Measurements from ENCODE around the gene THSD7A. TPM values are rescaled to one million over a fixed set of nuclear protein-coding genes. Genes with fewer than 3 reads are reported as not detected.

THSD7A gene
- total and polyA plus RNA-seq, 2 experiments from 2014 or later: 4.0 to 8.3 TPM

DNA sequence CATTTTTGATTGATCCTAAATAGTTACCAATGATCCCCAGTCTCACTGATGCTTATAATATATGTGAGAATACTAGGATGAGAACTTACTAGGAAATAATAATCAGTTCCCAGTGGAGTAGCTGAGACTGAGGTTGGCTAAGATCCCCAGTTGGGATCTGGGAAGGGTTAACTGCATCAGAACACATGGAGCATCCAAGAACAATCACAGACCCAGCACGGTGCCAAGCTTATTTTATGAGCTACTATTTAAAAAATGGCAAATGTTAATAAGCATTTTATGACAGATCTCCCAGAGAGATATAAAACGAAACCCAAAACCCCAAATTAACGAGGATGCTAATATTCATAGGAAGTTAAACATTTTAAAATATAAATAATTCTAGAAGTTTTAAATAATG, 379.5 kb downstream of the THSD7A start:
- Histone ChIP-seq H3K4me3 (no peak overlapping the region), H2AFZ (no peak overlapping the region), H3K27ac (no peak overlapping the region), H3K9me3 (ENCODE audit: low read depth) (no peaks in the 10 kb centered on the region), H3K79me2 (no peaks in the 10 kb centered on the region), H3K4me2 (no peak overlapping the region), H4K20me1 (ENCODE audit: insufficient read depth, poor library complexity, severe bottlenecking) (no peaks in the 10 kb centered on the region), H3K27me3 (no peaks in the 10 kb centered on the region), H3K9me2 (replicated peaks; ENCODE audit: insufficient read depth) (no peaks in the 10 kb centered on the region), H3K36me3 (replicated peaks; ENCODE audit: insufficient read depth, low read depth) (no peaks in the 10 kb centered on the region), H3K4me1 (ENCODE audit: insufficient read depth) (no peaks in the 10 kb centered on the region)
- WGBS (ENCODE audit: low lambda C conversion rate, missing lambda C conversion rate): 68% methylated on average over 3 of the region's 3 CpGs
- TF ChIP-seq EZH2 (IDR thresholded peaks at IDR 0.05; ENCODE audit: borderline replicate concordance) (no peak), EZH2phosphoT487 (IDR thresholded peaks at IDR 0.05; ENCODE audit: low read depth, severe bottlenecking, unreplicated experiment) (no peak)
- no peak for DNase-seq (ENCODE audit: low spot score)

GRCh38 chr7:11450281-11450680, 381.7 kb downstream of the THSD7A start:
- H3K27me3 ChIP-seq: no peaks in the 10 kb centered on the region
- no peaks in the 10 kb centered on the region for H3K79me2 ChIP-seq
- no peak overlapping the region for H2AFZ ChIP-seq
- no peaks in the 10 kb centered on the region for H3K36me3 ChIP-seq (replicated peaks; ENCODE audit: insufficient read depth, low read depth)
- no peaks in the 10 kb centered on the region for H4K20me1 ChIP-seq (ENCODE audit: insufficient read depth, poor library complexity, severe bottlenecking)
- H3K27ac ChIP-seq: no peak overlapping the region
- H3K9me2 ChIP-seq (replicated peaks; ENCODE audit: insufficient read depth): no peaks in the 10 kb centered on the region
- TF ChIP-seq, protein P1, sequence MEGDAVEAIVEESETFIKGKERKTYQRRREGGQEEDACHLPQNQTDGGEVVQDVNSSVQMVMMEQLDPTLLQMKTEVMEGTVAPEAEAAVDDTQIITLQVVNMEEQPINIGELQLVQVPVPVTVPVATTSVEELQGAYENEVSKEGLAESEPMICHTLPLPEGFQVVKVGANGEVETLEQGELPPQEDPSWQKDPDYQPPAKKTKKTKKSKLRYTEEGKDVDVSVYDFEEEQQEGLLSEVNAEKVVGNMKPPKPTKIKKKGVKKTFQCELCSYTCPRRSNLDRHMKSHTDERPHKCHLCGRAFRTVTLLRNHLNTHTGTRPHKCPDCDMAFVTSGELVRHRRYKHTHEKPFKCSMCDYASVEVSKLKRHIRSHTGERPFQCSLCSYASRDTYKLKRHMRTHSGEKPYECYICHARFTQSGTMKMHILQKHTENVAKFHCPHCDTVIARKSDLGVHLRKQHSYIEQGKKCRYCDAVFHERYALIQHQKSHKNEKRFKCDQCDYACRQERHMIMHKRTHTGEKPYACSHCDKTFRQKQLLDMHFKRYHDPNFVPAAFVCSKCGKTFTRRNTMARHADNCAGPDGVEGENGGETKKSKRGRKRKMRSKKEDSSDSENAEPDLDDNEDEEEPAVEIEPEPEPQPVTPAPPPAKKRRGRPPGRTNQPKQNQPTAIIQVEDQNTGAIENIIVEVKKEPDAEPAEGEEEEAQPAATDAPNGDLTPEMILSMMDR (IDR thresholded peaks at IDR 0.05; ENCODE audit: poor library complexity): no peak
- TF ChIP-seq EZH2 (IDR thresholded peaks at IDR 0.05; ENCODE audit: borderline replicate concordance): no peak
- no peak for TF ChIP-seq EZH2phosphoT487 (IDR thresholded peaks at IDR 0.05; ENCODE audit: low read depth, severe bottlenecking, unreplicated experiment)
- peak overlapping the region; percentile 1 for H3K4me2 ChIP-seq
- no peaks in the 10 kb centered on the region for H3K4me1 ChIP-seq (ENCODE audit: insufficient read depth)
- no peaks in the 10 kb centered on the region for H3K9me3 ChIP-seq (ENCODE audit: low read depth)
- no peak overlapping the region for H3K4me3 ChIP-seq
- DNase-seq (ENCODE audit: low spot score): no peak
- 43% methylated on average over 1 of the region's 1 CpG for WGBS (ENCODE audit: low lambda C conversion rate, missing lambda C conversion rate)

- no peak for TF ChIP-seq EZH2 (IDR thresholded peaks at IDR 0.05; ENCODE audit: borderline replicate concordance)
- TF ChIP-seq, protein P1 (IDR thresholded peaks at IDR 0.05; ENCODE audit: poor library complexity): no peak
- TF ChIP-seq EZH2phosphoT487 (IDR thresholded peaks at IDR 0.05; ENCODE audit: low read depth, severe bottlenecking, unreplicated experiment): no peak
- 93% methylated on average over 3 of the region's 3 CpGs for WGBS (ENCODE audit: low lambda C conversion rate, missing lambda C conversion rate)
Observed at GRCh38 chr7:11449316-11449715, 382.7 kb downstream of the THSD7A start.

GRCh38 chr7:11448323-11448722, 383.7 kb downstream of the THSD7A start:
- H4K20me1 ChIP-seq (ENCODE audit: insufficient read depth, poor library complexity, severe bottlenecking): no peaks in the 10 kb centered on the region
- TF ChIP-seq EZH2phosphoT487 (IDR thresholded peaks at IDR 0.05; ENCODE audit: low read depth, severe bottlenecking, unreplicated experiment): no peak
- TF ChIP-seq, protein P1 (IDR thresholded peaks at IDR 0.05; ENCODE audit: poor library complexity): no peak
- no peak for TF ChIP-seq EZH2 (IDR thresholded peaks at IDR 0.05; ENCODE audit: borderline replicate concordance)
- WGBS (ENCODE audit: low lambda C conversion rate, missing lambda C conversion rate): 74% methylated on average over 4 of the region's 4 CpGs

More at GRCh38 chr7:11449316-11449715, 382.7 kb downstream of the THSD7A start:
- H3K27me3 ChIP-seq: no peaks in the 10 kb centered on the region
- H3K27ac ChIP-seq: no peak overlapping the region
- H4K20me1 ChIP-seq (ENCODE audit: insufficient read depth, poor library complexity, severe bottlenecking): no peaks in the 10 kb centered on the region
- H3K79me2 ChIP-seq: no peaks in the 10 kb centered on the region
- no peaks in the 10 kb centered on the region for H3K9me2 ChIP-seq (replicated peaks; ENCODE audit: insufficient read depth)
- DNase-seq (ENCODE audit: low spot score): no peak
- no peaks in the 10 kb centered on the region for H3K4me1 ChIP-seq (ENCODE audit: insufficient read depth)
- H3K36me3 ChIP-seq (replicated peaks; ENCODE audit: insufficient read depth, low read depth): no peaks in the 10 kb centered on the region
- no peak overlapping the region for H3K4me2 ChIP-seq
- H3K4me3 ChIP-seq: no peak overlapping the region
- H2AFZ ChIP-seq: no peak overlapping the region
- no peaks in the 10 kb centered on the region for H3K9me3 ChIP-seq (ENCODE audit: low read depth)

More at GRCh38 chr7:11448323-11448722, 383.7 kb downstream of the THSD7A start:
- Histone ChIP-seq H2AFZ (no peak overlapping the region), H3K9me3 (ENCODE audit: low read depth) (no peaks in the 10 kb centered on the region), H3K36me3 (replicated peaks; ENCODE audit: insufficient read depth, low read depth) (no peaks in the 10 kb centered on the region), H3K4me2 (no peak overlapping the region), H3K27ac (no peak overlapping the region), H3K9me2 (replicated peaks; ENCODE audit: insufficient read depth) (no peaks in the 10 kb centered on the region), H3K79me2 (no peaks in the 10 kb centered on the region), H3K4me1 (ENCODE audit: insufficient read depth) (no peaks in the 10 kb centered on the region), H3K27me3 (no peaks in the 10 kb centered on the region), H3K4me3 (no peak overlapping the region)
- DNase-seq (ENCODE audit: low spot score): no peak

All from hepatocyte (in vitro differentiated cells).